Astrocyte (in vitro differentiated cells and primary cell): ENCODE measurements around the gene CLIP2.

Experiments
- CTCF ChIP-seq: IDR thresholded peaks from 2 replicates; pipeline ENCODE4 v1.5.1; 2011; ENCODE audit warnings: low read depth, mild to moderate bottlenecking, inconsistent platforms, low read length, moderate library complexity; ENCODE audit not compliant: insufficient read depth
- EZH2 ChIP-seq: IDR thresholded peaks from 2 replicates; pipeline ENCODE4 v1.6.1; 2012; ENCODE audit warnings: mild to moderate bottlenecking, low read length, inconsistent platforms; ENCODE audit not compliant: insufficient read depth

- no peak for TF ChIP-seq CTCF
- TF ChIP-seq EZH2: no peak
These were observed 22.8 kb upstream of the CLIP2 start for GRCh38 chr7:74266191-74266963.
